ENCODE results near the gene FRMD4B.

Gene FRMD4B

GRCh38 chr3:69161587-69162307 is 224.1 kb downstream of the FRMD4B start:
- no peak for DNase-seq

GRCh38 chr3:69160525-69160924 is 225.4 kb downstream of the FRMD4B start:
- DNase-seq = no peak

DNA sequence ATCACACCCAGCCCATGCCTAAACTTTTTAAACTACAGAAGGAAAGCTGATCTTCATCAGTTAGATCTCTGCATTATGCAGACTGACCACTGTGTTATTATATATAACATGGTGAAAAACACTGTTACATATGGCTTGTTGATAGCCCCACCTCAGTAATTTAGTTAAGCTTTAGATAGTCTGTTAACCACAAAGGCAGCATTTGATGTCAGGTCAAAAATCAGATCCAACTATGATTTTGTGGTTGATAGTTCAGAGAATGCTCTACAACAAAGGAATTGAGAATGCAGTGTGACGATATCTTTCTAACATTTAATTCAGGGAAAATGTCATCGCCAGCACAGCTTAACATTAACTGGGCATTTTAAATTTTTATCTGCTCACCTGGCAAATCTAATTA is 225.8 kb downstream of the FRMD4B start:
- no peak for DNase-seq

- no peak for DNase-seq
These were observed 236.3 kb downstream of the FRMD4B start for GRCh38 chr3:69149586-69149985.

- no peak for DNase-seq
These were observed 240.2 kb downstream of the FRMD4B start for GRCh38 chr3:69145688-69146087.

DNA sequence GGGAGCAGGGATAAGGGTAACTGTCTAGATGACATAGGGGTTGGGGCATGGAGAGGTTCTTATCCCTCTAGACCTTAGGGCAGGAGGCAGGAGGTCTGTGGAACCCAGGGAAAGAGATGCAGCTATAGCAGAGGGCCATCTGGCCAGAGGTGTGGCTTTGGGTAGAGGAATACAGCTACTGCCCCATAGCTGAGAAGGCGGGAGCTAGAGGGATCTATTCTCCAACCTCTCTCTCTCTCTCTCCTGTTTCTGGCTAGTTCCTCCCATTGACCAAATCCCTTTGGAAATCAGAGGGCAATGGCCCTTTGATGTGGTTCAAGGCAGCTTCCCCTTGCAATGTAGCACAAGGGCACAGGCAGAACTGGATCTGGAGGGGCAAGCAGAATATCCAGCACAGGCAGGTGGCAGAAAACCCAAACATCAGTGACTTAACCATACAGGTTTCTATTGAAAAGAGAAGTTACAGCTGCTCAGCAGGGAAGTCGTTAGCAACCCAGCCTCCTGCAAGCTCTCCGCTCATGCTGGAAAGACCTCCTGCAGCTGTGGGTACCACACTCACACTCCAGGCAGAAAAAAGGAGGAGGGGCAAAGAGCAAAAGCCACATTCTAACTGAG is 241.2 kb downstream of the FRMD4B start:
- DNase-seq = no peak

GRCh38 chr3:69143612-69144011 is 242.3 kb downstream of the FRMD4B start:
- no peak for DNase-seq

GRCh38 chr3:69142797-69143454 is 243.0 kb downstream of the FRMD4B start:
- DNase-seq = no peak

GRCh38 chr3:69142090-69142489 is 243.8 kb downstream of the FRMD4B start:
- DNase-seq = no peak

- no peak for DNase-seq
These were observed 244.6 kb downstream of the FRMD4B start for GRCh38 chr3:69141313-69141712.

DNA sequence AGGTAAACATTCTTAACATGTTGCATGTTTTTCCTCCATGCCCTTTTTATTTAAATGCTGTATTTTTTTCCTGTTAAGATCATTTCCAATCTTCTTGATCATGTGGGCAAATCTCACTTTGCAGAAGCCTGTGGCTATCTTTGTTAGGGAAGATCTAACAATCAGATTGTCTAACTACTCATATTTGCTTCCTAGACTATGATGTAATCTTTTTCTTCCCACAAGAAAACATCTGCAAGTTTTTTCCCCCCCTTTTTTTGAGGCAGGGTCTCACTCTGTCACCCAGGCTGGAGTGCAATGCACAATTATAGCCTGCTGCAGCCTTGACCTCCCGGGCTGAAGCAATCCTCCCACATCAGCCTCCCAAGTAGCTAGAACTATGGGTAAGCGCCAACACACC is 248.5 kb downstream of the FRMD4B start:
- no peak for DNase-seq

DNA sequence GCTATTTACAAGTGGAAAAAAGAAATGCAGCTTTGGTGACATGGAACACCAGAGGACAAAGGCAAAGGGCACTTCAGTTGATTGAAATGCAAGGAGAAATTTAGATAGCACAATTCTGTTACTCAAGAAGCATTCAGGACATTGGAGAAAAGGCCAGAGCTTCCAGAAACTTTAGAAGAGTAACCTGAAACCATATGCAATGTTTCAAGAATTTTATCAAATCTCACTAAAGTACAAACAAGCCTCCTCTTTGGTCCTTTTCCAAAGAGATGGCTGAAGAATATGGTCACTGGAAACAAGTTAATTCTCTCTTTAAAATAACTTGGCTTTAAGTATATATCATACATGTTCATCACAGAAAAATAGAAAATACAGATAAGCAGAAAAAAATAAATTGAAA is 248.9 kb downstream of the FRMD4B start:
- no peak for DNase-seq

GRCh38 chr3:69130689-69131088 is 255.2 kb downstream of the FRMD4B start:
- DNase-seq = no peak

- DNase-seq = no peak
These were observed 256.4 kb downstream of the FRMD4B start for GRCh38 chr3:69129531-69129930.

GRCh38 chr3:69128509-69128908 is 257.4 kb downstream of the FRMD4B start:
- no peak for DNase-seq

- no peak for DNase-seq
These were observed 258.9 kb downstream of the FRMD4B start for GRCh38 chr3:69126999-69127398.

GRCh38 chr3:69126216-69126615 is 259.7 kb downstream of the FRMD4B start:
- DNase-seq = no peak

- DNase-seq = no peak
These were observed 263.5 kb downstream of the FRMD4B start, which contains the start of gene LMOD3 for GRCh38 chr3:69122403-69122802. TSS of gene LMOD3 (minus strand) at chr3:69122595. CDS start at chr3:69122386, 209 bp downstream.

GRCh38 chr3:69121950-69122349 is 263.9 kb downstream of the FRMD4B start:
- DNase-seq = no peak

DNA sequence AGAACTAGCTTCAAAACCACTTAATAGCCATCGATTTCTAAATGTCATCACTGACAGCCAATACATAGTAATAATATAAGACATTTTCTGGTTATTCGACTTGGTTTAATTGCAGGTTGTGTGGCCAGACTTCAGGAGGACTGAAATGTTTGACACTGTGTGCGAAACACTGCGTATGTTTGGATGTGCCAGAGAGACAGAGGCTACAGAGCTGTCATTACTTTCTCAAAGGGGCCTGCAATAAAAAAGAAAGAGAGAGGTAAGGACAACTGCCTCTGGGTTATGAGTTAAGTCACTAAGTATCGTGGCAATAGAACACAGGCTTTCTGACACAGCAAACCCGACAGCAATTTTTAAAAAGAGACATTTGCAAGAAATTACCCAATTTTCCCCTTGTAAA is 264.4 kb downstream of the FRMD4B start:
- no peak for DNase-seq

DNA sequence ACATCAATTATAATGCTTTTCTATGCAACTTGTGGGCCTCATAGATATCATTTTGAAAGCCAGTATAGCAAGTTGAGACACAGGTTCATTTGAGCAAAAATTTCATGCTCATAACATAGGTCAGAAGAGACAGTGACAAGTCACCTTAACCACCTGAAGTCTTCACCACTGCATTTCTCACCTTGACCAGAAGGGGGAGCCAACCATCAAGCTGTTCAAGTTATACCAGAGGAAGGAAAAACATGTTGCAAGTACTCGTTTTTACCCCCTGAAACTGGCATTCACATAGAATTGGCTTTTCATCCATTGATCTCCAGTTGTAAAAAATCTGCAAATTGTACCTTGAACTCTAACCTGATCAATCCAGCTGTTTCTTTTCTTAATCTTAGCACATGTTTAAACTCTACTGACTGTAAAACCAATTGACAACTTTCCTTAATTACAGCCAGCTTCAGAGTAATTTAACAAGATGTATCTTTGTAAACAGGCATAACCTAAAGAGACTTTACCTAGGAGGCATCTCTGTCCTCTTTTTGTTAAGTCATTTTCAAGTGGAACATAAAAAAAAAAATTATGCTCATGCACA is 264.9 kb downstream of the FRMD4B start:
- peak; percentile 84 for DNase-seq
